ENCODE measurements around the gene MAN2C1.
"Not testable (repeated sequence)": the region's sequence is repeated elsewhere in the genome, so short reads cannot be mapped to it uniquely, and the experiment has no call there.

MAN2C1 gene

GRCh38 chr15:75347222-75348033, 21.0 kb downstream of the MAN2C1 start:
- peak in 50 of 56 donors; percentile 17 to 74 (median 57) for DNase-seq

- peak in 3 of 56 donors; percentile 28 to 51 (median 46) for DNase-seq
Observed at GRCh38 chr15:75346796-75347221, 21.6 kb downstream of the MAN2C1 start, which contains the start of gene NEIL1. Gene NEIL1 (plus strand): TSS chr15:75347039. CDS start chr15:75348906, 1,867 bp downstream.

DNA sequence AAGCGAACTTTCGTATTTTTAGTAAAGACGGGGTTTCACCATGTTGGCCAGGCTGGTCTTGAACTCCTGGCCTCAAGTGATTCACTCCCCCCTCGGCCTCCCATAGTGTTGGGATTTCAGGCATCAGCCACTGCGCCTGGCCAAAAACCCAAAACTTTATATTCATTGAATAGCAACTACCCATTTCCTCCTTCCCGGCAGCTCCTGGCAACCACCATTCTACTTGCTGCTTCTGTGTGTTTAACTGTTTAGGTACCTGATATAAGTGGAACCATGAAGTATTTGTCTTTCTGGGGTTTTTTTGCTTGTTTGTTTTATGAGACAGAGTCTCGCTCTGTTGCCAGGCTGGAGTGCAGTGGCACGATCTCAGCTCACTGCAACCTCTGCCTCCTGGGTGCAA, 24.5 kb downstream of the MAN2C1 start:
- DNase-seq = peak in 14 of 56 donors; percentile 2 to 48 (median 16)

- no peak for DNase-seq
Observed at GRCh38 chr15:75342221-75342620, 26.2 kb downstream of the MAN2C1 start.

DNA sequence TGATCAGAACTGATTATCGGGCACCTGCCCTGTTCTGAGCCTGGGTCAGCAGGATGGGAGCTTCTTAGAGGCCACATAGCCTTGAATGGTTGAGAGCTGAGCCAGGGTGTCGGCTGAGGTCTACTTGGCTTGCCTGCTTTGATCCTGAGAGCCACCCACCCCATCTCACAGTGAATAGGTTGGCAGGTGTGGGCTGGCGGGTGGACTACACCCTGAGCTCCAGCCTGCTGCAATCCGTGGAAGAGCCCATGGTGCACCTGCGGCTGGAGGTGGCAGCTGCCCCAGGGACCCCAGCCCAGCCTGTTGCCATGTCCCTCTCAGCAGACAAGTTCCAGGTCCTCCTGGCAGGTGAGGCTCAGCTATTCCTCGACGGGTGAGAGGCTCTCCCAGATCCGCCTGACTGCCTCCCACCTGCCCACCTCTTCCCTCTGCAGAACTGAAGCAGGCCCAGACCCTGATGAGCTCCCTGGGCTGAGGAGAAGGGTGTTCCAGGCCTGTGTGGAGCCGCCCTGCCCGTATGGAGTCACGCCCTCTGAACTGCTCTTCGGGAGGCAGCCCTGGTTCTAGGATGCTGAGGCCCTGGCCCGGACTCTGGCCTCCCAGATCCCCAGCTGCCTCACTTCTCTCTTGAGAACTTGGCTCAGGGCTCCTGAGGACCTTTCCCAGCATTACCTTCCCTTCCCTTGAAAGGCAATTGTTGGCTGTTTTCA, 28.7 kb downstream of the MAN2C1 start:
- no peak for DNase-seq

DNA sequence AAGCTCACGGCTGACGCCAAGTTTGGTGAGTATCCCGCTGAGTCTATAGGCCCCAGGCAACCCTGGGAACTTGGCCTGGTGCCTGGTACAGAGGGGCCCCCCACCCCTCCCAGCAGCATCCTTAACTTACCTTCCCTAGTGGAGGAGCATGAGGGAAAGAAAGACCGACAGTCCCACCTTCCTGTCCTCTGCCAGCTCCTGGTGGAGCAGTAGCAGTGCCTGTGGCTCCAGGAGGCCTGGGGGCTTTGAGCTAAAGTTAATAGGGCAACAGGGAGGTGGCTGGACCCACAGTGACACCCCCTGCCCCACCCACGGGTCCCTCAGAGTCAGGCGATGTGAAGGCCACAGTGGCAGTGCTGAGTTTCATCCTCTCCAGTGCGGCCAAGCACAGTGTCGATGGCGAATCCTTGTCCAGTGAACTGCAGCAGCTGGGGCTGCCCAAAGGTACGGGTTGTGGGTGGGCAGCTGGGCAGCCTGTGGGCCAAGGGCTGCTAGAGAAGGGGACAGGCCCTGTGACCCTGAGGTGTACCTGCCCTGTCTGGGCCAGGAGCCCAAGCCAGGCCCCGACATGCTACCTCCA, 29.7 kb downstream of the MAN2C1 start:
- DNase-seq = no peak

DNA sequence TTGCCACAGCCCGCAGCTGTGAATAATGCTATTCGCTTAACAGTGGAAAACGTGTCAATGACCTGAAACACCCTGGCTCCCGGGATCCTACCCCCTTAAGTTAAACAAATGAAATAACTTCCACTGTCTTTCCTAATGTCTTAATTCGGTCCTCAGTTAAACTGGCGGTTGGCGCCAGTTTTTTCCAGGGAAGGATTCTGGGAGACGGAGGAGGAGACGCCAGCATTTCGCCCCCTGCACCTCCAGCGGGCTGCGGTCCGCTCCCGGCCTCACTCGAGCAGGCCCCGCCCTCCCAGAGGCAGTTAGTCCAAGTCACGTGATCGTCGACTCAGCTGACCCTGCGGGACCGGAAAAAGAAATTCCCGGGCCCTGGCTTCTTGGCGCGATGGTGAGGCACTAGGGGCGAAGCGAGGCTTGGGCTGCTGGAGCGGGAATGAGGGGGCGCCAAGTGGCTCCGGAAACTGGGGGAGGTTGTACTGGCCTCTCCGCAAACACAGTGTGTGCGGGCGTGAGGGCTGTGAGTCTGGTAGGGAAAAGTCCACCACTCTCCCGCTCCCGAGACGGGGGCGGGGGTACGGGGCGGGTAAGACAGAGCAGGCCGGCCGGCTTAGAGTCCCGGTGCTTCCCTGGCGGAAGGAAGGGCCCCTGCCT, 32.6 kb downstream of the MAN2C1 start, which contains the start of gene COMMD4:
Gene COMMD4, plus strand, starts transcription at position 359 of the 651 bp plus-strand sequence. Its CDS starts 27 bp downstream, at position 386.
- peak; percentile 60 to 95 (median 87) for DNase-seq

DNA sequence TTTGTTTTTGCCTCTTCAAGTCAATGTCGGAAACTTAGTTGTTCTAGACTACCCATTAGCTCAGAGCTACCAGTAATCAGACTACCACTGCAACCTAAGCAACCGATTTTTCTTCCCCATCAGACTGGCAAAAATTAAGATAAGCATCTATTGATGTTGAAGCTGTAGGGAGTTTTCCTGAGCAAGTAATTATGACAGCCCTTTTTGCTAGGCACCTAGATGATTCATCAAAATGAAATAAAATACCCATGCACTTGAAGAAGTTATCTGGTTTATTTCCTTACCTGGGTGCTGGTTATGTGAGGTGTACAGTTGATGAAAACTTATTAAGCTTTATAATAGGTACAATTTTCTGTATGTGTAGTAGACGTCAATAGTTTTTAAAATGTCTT, 33.1 kb downstream of the MAN2C1 start:
- no peak for DNase-seq

- not testable (repeated sequence) for DNase-seq
Observed at GRCh38 chr15:75333654-75334419, 34.6 kb downstream of the MAN2C1 start.

DNA sequence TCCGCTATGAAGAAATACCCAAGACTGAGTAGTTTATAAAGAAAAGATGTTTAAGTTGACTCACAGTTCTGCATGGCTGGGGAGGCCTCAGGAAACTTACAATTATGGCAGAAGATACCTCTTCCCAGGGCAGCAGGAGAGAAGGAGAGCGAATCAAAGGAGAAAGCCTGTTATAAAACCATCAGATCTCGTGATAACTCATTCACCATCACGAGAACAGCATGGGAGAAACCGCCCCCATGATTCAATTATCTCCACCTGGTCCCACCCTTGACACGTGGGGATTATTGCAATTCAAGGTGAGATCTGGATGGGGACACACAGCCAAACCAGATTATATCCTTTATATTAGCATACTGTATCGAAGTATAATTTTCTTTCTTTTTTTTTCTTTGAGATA, 36.3 kb downstream of the MAN2C1 start:
- not testable (repeated sequence) for DNase-seq

DNA sequence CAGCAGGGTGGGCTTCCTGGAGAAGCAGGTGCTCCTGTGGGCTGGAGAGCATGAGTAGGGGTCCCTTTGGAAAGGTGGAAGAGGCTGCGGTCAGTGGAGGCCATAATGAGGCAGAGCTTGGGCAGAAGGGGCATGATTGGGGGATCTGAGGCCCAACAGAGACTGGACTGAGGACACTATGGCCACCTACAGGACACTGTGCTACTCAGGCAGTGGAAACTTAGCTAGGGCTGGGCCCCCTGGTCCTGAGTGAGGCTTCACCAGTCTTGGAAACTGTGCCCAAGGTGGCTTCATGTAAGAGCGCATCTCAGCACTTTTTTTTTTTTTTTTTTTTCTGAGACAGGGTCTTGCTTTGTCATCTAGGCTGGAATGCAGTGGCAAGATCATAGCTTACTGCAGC, 38.8 kb downstream of the MAN2C1 start:
- DNase-seq = no peak

GRCh38 chr15:75328493-75329314, 39.7 kb downstream of the MAN2C1 start:
- DNase-seq = no peak

DNA sequence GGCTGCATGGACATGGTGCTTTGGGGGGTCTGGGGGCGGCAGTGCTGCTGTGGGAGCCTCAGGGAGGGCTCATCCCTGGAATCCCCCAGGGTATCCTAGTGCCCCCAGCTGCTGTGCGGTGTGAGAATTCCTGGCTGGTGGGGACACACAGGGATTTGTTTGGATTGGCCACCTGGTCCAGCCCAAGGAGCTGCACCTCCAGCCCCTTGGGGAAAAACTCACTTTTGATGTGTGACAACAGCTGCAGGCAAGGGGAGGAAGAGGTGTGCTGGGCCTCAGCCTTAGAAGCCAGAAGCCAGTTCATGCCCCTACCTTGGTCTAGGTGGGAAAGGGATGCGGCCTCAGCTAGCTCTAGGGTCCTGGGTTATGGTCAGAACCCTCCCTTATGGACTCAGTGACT, 40.9 kb downstream of the MAN2C1 start:
- no peak for DNase-seq

DNA sequence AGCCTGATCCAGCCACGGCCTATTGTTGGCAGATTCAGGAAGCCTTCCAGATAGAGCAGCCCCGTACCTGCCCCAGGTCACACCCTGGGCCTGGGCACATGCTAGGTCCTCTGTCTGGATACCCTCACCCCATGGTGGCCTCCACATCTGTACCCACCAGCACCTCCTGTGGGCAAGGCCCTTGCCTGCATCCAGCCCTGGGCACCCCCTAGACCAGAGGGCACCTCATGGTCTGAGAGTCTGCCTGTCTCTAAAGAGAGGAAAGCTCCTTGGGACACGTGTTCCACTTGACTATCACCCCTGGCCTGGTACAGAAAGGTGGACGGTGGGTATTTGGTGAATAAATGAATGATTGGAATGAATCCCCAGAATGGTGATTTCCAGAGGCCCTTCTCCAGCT, 41.4 kb downstream of the MAN2C1 start:
- DNase-seq = no peak

DNA sequence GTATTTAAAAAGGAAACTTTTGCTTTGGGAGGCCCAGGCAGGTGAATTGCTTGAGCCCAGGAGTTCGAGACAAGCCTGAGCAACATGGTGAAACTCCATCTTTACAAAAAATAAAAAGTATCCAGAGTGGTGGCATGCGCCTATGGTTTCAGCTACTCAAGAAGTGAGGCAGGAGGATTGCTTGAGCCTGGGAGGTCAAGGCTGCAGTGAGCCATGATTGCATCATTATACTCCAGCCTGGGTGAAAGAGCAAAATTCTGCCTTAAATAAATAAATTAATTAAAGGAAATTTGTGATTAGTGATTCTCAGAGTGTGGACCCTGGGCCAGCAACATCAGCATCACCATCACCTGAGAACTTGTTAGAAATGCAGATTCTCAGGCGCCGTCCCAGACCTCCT, 42.5 kb downstream of the MAN2C1 start:
- DNase-seq = no peak

DNA sequence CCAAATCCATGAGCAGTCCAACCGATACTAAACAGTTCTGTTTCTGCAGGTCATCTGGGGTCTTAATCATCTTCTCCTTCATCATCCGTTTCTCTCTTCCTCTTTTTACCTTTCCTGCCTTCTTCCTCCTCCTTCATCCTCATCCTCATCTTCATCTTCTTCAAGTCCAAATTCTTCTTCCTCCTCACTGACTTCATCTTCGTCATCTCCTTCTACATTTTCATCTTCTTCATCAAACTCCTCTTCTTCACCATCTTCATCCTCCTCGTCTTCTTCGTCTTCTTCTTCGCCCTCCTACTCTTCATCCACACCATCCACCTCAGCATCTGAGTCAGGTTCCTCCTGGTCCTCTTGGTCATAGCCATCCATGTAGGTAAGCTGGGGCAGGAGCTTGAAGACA, 46.7 kb downstream of the MAN2C1 start:
- DNase-seq = no peak

GRCh38 chr15:75319231-75319897, 49.0 kb downstream of the MAN2C1 start:
- not testable (repeated sequence) for DNase-seq

- no peak for DNase-seq
Observed at GRCh38 chr15:75314552-75315290, 53.7 kb downstream of the MAN2C1 start.

Data from amygdala (tissue), 56 donors.